ENCODE measurements around the gene KAT14. TPM values are rescaled to one million over a fixed set of nuclear protein-coding genes. Genes with fewer than 3 reads are reported as not detected.
A peak's percentile ranks its signal among the peaks of the same experiment; 100 is the strongest.

KAT14 gene
- total RNA-seq, 1 experiment from 2014 or later: 28.4 TPM

GRCh38 chr20:18213002-18213401 lies 75.3 kb downstream of the KAT14 start:
- Histone ChIP-seq H3K27ac (no peak overlapping the region), H3F3A (ENCODE audit: insufficient read depth, low read depth) (no peaks in the 10 kb centered on the region), H2AFZ (no peak overlapping the region), H3K4me1 (replicated peaks; ENCODE audit: insufficient read depth) (no peaks in the 10 kb centered on the region), H3K4me2 (no peak overlapping the region), H4K20me1 (ENCODE audit: insufficient read depth) (no peaks in the 10 kb centered on the region), H3K36me3 (ENCODE audit: low read depth) (no peaks in the 10 kb centered on the region), H3K9me3 (ENCODE audit: insufficient read depth, low read depth) (no peaks in the 10 kb centered on the region), H3K79me2 (ENCODE audit: low read depth) (no peaks in the 10 kb centered on the region), H3K4me3 (no peak overlapping the region), H3K27me3 (ENCODE audit: insufficient read depth, low read depth) (no peaks in the 10 kb centered on the region), H3K9me2 (ENCODE audit: insufficient read depth) (no peaks in the 10 kb centered on the region)
- intact Hi-C loops (cut with micrococcal nuclease; ENCODE audit: unreplicated experiment): no loop called here
- TF ChIP-seq EZH2 (IDR thresholded peaks at IDR 0.05; ENCODE audit: low read depth) (no peak), CTCF (conservative IDR thresholded peaks at IDR 0.05) (no peak)
- ChIA-PET CTCF (no interaction called here), POLR2A (ENCODE audit: unreplicated experiment) (no interaction called here)
- DNase-seq: no peak
- BruUV-seq (replicated peaks): no TSS peak

- H3K79me2 ChIP-seq (ENCODE audit: low read depth): no peaks in the 10 kb centered on the region
- ChIA-PET POLR2A (ENCODE audit: unreplicated experiment) (no interaction called here), CTCF (no interaction called here)
These were observed 77.9 kb downstream of the KAT14 start for GRCh38 chr20:18215566-18215965.

GRCh38 chr20:18218280-18218679 lies 80.6 kb downstream of the KAT14 start:
- H3K27me3 ChIP-seq (ENCODE audit: insufficient read depth, low read depth): no peaks in the 10 kb centered on the region
- H3K4me1 ChIP-seq (replicated peaks; ENCODE audit: insufficient read depth): peaks cover 6% of the 10 kb centered on the region
- DNase-seq: no peak
- no peaks in the 10 kb centered on the region for H4K20me1 ChIP-seq (ENCODE audit: insufficient read depth)
- no peaks in the 10 kb centered on the region for H3K36me3 ChIP-seq (ENCODE audit: low read depth)
- peaks cover 6% of the 10 kb centered on the region; the same call in 1 of the 2 replicates for H3K9me3 ChIP-seq (ENCODE audit: insufficient read depth, low read depth)
- H3K4me3 ChIP-seq: no peak overlapping the region
- peaks cover 4% of the 10 kb centered on the region; the same call in 1 of the 2 replicates for H3F3A ChIP-seq (ENCODE audit: insufficient read depth, low read depth)
- no peak overlapping the region for H2AFZ ChIP-seq
- POLR2A ChIA-PET (ENCODE audit: unreplicated experiment): no interaction called here
- no peak overlapping the region for H3K27ac ChIP-seq
- TF ChIP-seq EZH2 (IDR thresholded peaks at IDR 0.05; ENCODE audit: low read depth): no peak
- intact Hi-C loops (cut with micrococcal nuclease; ENCODE audit: unreplicated experiment): no loop called here
- no TSS peak for BruUV-seq (replicated peaks)
- no peaks in the 10 kb centered on the region for H3K79me2 ChIP-seq (ENCODE audit: low read depth)
- no peaks in the 10 kb centered on the region for H3K9me2 ChIP-seq (ENCODE audit: insufficient read depth)
- CTCF ChIA-PET: no interaction called here
- H3K4me2 ChIP-seq: no peak overlapping the region

More at GRCh38 chr20:18215566-18215965, 77.9 kb downstream of the KAT14 start:
- H4K20me1 ChIP-seq (ENCODE audit: insufficient read depth): no peaks in the 10 kb centered on the region
- BruUV-seq (replicated peaks): no TSS peak
- no peaks in the 10 kb centered on the region for H3K36me3 ChIP-seq (ENCODE audit: low read depth)
- no peak overlapping the region for H3K4me2 ChIP-seq
- intact Hi-C loops (cut with micrococcal nuclease; ENCODE audit: unreplicated experiment): no loop called here
- H3K9me2 ChIP-seq (ENCODE audit: insufficient read depth): no peaks in the 10 kb centered on the region
- TF ChIP-seq CTCF (conservative IDR thresholded peaks at IDR 0.05) (no peak), EZH2 (IDR thresholded peaks at IDR 0.05; ENCODE audit: low read depth) (no peak)
- no peaks in the 10 kb centered on the region for H3K27me3 ChIP-seq (ENCODE audit: insufficient read depth, low read depth)
- no peak overlapping the region for H2AFZ ChIP-seq
- no peaks in the 10 kb centered on the region for H3K4me1 ChIP-seq (replicated peaks; ENCODE audit: insufficient read depth)
- no peak overlapping the region for H3K27ac ChIP-seq
- no peak for DNase-seq
- no peak overlapping the region for H3K4me3 ChIP-seq
- H3K9me3 ChIP-seq (ENCODE audit: insufficient read depth, low read depth): no peaks in the 10 kb centered on the region
- H3F3A ChIP-seq (ENCODE audit: insufficient read depth, low read depth): no peaks in the 10 kb centered on the region

- no peaks in the 10 kb centered on the region for H3K27me3 ChIP-seq (ENCODE audit: insufficient read depth, low read depth)
- peaks cover 30% of the 10 kb centered on the region for H3F3A ChIP-seq (ENCODE audit: insufficient read depth, low read depth)
- H3K4me1 ChIP-seq (replicated peaks; ENCODE audit: insufficient read depth): peaks cover 37% of the 10 kb centered on the region
- H3K9me2 ChIP-seq (ENCODE audit: insufficient read depth): no peaks in the 10 kb centered on the region
- no TSS peak for BruUV-seq (replicated peaks)
- H3K9me3 ChIP-seq (ENCODE audit: insufficient read depth, low read depth): peaks cover 6% of the 10 kb centered on the region; the same call in 1 of the 2 replicates
- ChIA-PET CTCF (interaction anchor here (0.6 kb wide), 2 partner anchors 31 to 247 kb away, joined by 12 to 17 read pairs; no protein-coding TSS in a partner anchor), POLR2A (ENCODE audit: unreplicated experiment) (interaction anchor here (0.6 to 0.7 kb wide), 4 partner anchors 9 to 79 kb away, joined by 4 to 9 read pairs (median 5); no protein-coding TSS in a partner anchor)
- no peaks in the 10 kb centered on the region for H3K36me3 ChIP-seq (ENCODE audit: low read depth)
- H3K79me2 ChIP-seq (ENCODE audit: low read depth): no peaks in the 10 kb centered on the region
- DNase-seq: peak; percentile 4 to 59
- H3K4me2 ChIP-seq: peak overlapping the region; percentile 8; the same call in 1 of the 2 replicates
- H3K27ac ChIP-seq: 0 out of 2 replicates have a peak overlapping the region, but pooled peaks have one; percentile 11
- TF ChIP-seq EZH2 (IDR thresholded peaks at IDR 0.05; ENCODE audit: low read depth) (no peak), CTCF (conservative IDR thresholded peaks at IDR 0.05) (no peak)
- no peak overlapping the region for H2AFZ ChIP-seq
- H4K20me1 ChIP-seq (ENCODE audit: insufficient read depth): no peaks in the 10 kb centered on the region
- intact Hi-C loops (cut with micrococcal nuclease; ENCODE audit: unreplicated experiment): no loop called here
- H3K4me3 ChIP-seq: no peak overlapping the region
These were observed 85.7 kb downstream of the KAT14 start for GRCh38 chr20:18223409-18223808.

Measured in PC-9 (cell line).